Astrocyte (in vitro differentiated cells and primary cell): ENCODE results near the gene NPTN.

ENCODE experiments used
- EZH2 ChIP-seq: IDR thresholded peaks from 2 replicates; pipeline ENCODE4 v1.6.1; 2012; ENCODE audit warnings: mild to moderate bottlenecking, low read length, inconsistent platforms; ENCODE audit not compliant: insufficient read depth
- TF ChIP-seq, protein P1 (sequence below): IDR thresholded peaks from 2 replicates; pipeline ENCODE4 v1.5.1; 2011; ENCODE audit warnings: low read depth, mild to moderate bottlenecking, inconsistent platforms, low read length, moderate library complexity; ENCODE audit not compliant: insufficient read depth

- TF ChIP-seq, protein P1, sequence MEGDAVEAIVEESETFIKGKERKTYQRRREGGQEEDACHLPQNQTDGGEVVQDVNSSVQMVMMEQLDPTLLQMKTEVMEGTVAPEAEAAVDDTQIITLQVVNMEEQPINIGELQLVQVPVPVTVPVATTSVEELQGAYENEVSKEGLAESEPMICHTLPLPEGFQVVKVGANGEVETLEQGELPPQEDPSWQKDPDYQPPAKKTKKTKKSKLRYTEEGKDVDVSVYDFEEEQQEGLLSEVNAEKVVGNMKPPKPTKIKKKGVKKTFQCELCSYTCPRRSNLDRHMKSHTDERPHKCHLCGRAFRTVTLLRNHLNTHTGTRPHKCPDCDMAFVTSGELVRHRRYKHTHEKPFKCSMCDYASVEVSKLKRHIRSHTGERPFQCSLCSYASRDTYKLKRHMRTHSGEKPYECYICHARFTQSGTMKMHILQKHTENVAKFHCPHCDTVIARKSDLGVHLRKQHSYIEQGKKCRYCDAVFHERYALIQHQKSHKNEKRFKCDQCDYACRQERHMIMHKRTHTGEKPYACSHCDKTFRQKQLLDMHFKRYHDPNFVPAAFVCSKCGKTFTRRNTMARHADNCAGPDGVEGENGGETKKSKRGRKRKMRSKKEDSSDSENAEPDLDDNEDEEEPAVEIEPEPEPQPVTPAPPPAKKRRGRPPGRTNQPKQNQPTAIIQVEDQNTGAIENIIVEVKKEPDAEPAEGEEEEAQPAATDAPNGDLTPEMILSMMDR, result no peak
- no peak for TF ChIP-seq EZH2
Measured at GRCh38 chr15:73558529-73558928, 74.7 kb downstream of the NPTN start.
